GM18526 (cell line): Measurements from ENCODE around the gene SAG.

Experiments used
- POLR2A ChIP-seq: IDR thresholded peaks from 3 replicates; pipeline ENCODE4 v1.6.1; 2011; ENCODE audit not compliant: insufficient read length; ENCODE audit errors: extremely low read depth

SAG gene

DNA sequence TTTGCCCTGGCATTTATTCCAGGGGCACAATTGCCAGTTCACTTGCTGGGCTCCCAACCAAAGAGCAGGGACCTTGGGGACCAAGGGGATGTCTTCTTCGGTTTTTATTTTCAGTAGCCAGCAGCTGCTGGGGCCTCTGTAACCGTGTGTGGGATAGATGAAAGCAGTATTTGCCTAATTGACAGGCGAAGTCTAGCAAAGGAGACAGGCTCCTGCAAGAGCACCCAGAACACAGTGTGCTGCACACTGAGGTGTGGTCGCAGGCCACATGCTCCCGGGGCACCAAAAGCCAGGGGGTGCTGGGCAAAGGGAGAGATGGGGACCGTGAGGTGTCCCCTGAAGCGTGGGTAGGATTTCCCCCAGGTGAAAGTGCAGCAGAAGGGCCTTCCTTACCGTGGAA lies 5.3 kb downstream of the SAG start:
- TF ChIP-seq POLR2A, result no peak

DNA sequence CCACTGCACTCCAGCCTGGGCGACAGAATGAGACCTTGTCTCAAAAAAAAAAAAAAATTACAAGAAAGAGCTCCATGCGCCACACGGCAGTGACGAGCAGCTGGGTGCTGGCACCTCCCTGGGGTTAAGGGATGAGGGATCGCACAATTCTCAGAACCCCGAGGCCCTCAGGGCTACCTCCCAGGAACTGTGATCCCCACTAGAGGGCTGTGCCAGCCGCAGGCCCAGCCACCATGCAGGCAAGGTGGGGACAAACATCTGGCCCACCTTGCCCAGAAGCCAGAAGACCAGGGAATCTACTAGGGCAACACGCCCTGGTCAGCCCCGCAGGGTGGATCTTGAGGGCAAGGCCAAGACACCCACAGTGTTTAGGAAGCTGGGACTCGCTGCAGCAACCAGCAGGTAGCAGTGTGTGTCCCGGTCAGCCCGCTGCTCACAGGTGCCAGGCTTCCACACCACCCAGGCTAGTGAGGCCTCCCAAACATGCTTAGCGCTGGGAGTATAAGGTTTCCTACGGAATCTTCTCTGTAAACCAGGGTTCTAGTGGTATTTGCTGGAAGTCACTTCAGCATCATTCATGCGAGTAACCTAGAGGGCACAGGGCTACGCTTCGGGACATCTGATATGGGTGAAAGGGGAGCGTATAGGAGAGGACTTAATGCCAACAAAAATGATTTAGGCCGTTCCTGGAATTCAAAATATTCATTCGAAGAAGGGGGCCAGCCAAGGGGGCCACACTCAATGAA lies 6.7 kb downstream of the SAG start:
- no peak for TF ChIP-seq POLR2A

DNA sequence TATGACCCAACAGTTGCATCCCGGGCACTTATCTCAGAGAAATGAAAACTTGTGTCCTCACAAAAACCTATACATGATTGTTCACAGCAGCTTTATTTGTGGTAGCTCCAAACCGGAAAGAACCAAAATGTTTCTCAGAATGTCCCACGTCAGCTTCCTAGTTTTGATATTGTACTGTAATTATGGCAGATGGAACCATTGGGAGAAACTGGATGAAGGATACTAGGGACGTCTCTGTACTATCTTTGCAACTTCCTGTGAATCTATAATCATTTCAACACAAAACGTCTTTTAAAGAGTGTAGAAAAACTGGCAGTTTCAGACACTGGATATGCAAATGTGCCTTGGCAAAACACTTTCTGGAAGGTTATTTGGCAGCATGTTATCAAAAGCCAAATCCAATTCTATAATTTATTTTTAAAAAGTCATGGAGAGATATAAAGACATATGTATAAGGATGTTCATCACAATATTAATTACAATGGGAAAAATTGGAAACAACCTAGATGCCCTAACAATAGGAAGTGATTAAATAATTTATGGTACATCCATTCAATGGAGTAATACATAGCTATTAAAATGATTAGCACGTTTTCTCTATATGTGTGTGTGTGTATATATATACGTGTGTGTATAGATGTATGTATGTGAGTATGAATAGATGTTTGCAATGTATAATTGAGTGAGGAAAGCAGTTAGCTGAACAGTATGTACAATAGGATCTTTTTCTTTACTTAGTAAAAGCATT lies 9.8 kb downstream of the SAG start:
- no peak for TF ChIP-seq POLR2A

DNA sequence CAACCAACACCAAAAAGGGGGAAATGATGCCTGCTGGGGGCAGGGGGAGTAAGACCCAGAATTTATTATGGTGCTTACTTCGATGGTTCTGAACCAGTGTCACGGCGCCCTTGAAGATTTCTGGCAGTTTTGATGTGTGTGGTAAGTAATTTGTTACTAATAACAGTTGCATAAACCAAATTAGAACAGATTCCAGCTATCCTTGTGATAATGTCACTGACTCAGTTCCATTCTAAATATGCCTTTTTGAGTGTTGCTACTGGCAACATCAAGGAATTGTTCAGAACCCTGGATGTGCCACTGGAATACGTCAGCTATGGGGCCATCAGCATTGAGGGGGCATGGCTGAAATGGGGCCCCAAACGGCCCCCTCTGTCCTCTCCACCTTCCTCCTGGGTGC lies 11.6 kb downstream of the SAG start:
- TF ChIP-seq POLR2A, result no peak

DNA sequence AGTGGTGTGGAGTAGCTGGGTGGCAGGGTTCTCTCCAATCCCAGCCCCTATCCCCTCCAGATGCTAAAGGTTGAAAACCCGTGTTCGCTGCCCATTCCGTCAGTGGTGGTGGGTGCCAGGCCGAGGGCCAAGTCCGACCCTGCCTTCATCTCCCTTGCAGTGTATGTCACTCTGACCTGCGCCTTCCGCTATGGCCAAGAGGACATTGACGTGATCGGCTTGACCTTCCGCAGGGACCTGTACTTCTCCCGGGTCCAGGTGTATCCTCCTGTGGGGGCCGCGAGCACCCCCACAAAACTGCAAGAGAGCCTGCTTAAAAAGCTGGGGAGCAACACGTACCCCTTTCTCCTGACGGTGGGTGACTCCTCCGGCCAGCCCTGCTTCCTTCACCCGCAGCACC lies 12.9 kb downstream of the SAG start:
- TF ChIP-seq POLR2A, result no peak

DNA sequence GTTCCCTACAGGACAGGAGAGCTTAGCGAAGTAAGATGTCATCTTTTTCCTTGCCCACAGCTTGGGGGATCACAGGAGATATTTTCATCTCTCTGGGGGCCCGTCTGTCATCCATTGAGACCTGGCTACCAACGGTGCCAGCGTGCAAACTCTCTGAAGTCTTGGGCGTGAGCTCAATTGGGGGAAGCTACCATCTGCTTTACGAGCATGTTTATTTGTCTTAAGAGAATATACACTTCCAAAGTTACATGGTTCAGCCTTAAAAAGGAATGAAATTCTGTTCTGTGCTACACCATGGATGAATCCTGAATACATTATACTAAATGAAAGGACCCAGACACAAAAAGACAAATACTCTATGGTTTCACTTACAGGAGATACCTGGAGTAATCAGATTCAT lies 13.6 kb downstream of the SAG start:
- TF ChIP-seq POLR2A, result no peak

DNA sequence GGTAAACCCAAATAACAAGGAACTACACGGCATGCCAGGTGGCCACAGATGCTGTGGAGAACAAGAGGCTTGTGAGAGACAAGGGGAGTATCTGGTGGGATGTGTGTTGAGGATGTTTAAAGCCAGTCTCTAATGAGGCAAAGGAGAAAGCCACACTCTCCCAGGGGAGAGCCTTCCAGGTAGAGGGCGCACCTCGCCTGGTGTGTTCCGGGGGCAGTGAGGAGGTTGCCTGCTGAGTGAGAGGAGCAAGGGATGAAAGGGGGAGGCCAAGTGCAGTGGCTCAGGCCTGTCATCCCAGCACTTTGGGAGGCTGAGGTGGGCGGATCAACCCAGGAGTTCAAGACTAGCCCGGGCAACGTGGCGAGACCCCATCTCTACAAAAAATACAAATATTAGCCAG lies 16.2 kb downstream of the SAG start:
- no peak for TF ChIP-seq POLR2A

DNA sequence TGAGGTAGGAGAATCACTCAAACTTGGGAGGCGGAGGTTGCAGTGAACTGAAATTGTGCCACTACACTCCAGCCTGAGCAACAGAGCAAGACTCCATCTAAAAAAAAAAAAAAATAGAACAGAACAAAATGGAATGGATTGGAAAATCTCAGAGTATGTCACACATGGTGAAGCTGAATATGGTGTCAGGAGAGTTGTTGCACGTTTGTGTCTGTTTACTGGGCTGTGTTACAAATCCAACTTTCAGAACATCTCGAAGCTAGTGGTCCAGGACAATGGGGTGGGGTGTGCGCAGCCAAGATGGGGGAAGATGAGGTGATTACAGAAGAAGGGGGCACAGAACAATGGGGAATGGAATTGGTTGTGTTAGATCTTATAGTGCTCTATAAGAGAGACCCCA lies 17.6 kb downstream of the SAG start:
- no peak for TF ChIP-seq POLR2A

DNA sequence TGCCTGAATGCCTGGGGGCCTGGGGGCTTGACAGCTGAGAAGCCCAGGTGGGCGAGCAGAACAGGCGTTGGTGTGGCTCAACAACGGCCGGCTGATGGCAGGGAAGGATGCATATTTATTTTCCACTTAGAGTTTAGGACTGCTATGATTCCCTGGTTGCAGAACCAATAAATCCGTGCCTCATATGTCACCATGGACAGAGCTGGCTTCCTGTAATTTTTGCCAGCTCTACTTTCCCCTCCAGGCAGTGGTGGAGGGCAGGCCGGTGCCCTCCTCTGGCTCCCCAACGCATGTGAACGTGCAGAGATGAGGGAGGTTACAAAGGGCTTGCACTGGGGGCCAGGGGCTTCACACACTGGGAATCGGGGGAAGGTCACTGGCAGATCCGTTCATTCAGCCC lies 18.2 kb downstream of the SAG start:
- no peak for TF ChIP-seq POLR2A

DNA sequence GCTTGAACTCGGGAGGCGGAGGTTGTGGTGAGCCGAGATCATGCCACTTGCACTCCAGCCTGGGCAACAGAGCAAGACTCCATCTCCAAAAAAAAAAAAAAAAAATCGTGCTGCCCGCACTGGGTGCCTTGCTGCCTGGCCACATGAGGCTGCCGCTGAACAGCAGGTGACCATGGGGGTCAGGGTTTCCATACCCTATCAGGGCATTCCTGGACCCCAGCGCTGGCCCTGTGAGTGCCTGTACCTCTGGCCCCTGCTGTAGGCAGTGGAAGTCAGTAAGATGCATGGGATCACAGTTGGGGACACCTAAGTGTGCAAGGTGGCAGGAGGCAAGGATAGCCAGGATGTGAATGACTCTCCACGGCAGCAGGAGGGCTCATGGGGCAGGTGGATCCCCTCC lies 18.9 kb downstream of the SAG start:
- no peak for TF ChIP-seq POLR2A

DNA sequence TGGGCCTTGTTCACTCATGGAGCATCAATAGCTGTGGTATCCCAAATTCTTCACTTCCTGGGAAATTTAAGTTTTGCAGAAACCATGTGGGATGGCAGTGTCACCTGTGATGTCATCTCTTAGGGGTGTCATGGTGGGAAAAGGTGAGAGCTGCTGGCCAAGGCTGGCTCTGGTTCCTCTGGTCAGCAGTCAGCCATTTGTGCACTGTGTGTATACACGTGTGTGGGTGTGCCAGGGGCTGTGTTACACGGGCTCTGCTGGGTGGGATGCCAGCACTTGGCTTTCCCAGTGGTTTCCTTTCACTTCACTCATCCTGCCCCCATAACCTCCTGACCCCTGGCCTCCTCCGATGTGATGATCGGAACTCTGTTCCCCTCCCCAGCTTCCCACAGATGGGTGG lies 21.3 kb downstream of the SAG start:
- no peak for TF ChIP-seq POLR2A

DNA sequence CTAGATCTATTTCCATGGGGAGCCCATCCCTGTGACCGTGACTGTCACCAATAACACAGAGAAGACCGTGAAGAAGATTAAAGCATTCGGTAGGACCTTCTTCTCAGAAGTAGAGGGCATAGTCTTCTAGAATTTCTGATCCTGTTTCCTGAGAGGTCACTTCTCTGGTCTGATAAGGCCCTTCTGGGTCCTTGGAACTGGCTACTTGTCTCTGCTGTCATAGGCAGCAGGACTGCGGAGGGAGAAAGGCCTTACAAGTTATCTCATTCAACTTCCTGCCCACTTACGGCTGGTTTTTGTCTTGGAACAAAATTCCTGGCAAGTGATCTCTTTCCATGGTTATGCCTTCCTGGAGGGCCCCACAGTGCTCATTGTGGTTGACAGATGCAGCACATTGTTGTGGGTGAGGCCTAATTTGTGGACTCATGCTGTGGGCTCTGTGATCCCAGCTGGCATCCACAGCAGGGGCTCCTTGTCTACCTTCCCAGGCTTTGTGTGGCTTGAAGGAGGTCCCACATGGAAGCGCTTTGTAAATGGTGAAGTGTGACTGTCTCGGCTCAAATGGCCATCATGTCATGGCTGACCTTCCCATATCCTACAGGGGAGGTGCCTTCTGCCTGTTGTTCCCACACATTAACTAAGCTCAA lies 22.0 kb downstream of the SAG start:
- no peak for TF ChIP-seq POLR2A

DNA sequence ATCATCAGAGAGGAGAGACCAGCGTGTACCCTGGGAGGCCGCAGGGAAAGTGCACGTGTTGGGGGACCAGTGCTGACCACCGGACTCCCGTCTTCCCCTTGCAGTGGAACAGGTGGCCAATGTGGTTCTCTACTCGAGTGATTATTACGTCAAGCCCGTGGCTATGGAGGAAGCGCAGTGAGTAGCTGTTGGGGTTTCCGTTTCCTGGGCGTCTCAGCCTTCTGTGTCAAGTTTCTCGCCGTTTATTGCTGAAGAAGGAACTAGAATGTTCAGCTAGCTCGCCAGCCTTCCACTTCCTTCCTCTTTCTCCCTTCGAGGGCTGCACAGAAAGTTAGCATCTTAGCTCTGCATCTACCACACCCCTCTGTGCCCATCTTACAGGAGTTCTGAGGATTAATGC lies 23.9 kb downstream of the SAG start:
- TF ChIP-seq POLR2A, result no peak

DNA sequence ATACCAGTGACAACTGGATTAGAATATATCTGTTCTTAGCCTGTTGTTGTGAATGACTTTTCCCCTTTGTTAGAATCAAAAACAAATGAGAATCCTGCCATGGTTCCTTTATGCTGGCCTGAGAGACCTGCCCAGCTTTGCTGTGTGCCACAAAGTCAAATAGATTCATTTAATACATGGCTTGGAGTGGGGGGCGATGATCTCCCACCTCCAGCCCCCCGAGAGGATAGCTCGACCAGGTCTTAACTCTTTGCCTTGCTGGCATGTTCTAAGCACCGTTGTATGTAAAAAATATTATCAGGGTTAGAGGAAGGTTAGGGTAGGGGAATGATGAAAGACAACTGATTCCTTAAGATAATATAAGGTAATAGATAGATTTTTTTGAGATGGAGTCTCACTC lies 24.5 kb downstream of the SAG start:
- no peak for TF ChIP-seq POLR2A

DNA sequence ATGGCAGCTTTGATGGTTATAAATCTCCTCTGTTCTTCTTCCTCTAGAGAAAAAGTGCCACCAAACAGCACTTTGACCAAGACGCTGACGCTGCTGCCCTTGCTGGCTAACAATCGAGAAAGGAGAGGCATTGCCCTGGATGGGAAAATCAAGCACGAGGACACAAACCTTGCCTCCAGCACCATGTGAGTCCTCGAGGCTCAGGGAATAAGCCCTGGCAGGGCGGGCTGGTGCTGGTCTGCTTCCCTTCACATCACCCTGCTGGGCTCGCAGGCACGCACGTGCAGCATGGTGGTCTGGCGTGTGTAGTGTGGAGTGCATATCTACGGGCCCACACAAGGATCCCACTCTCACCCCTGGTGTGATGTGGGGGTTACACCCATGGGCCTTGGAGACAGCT lies 27.3 kb downstream of the SAG start:
- TF ChIP-seq POLR2A, result no peak

DNA sequence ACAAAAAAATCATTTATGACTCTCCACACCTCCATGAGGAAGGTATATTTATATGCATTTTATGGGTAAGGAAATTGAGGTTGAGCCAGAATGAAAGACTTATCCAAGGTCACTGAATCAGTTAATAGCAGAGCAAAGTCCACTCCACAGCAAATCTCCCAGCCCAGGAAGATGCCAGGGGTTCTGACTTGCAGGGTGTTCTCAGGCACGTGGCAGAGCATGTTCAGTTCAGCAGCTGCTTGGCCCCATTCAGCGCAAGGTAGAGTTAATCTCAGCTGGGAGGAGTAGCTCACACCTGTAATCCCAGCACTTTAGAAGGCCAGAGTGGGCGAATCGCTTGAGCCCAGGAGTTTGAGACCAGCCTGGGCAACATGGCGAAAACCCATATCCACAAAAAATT lies 28.9 kb downstream of the SAG start:
- no peak for TF ChIP-seq POLR2A
